HG03460 (cell line): ENCODE data around the gene PDE10A.
"Not testable (repeated sequence)": the region's sequence is repeated elsewhere in the genome, so short reads cannot be mapped to it uniquely, and the experiment has no call there.

Experiments
- ATAC-seq: cut with Tn5 transposase; IDR thresholded peaks from one replicate; pipeline ENCODE4 v1.9.1; 2021; ENCODE audit not compliant: unreplicated experiment

Gene PDE10A

GRCh38 chr6:165486183-165487137 is 176.6 kb downstream of the PDE10A start:
- no peak for ATAC-seq

- no peak for ATAC-seq
Measured at GRCh38 chr6:165484178-165484889, 178.7 kb downstream of the PDE10A start.

- no peak for ATAC-seq
Measured at GRCh38 chr6:165481921-165482320, 181.1 kb downstream of the PDE10A start.

- ATAC-seq, result no peak
Measured at GRCh38 chr6:165480916-165481315, 182.1 kb downstream of the PDE10A start.

GRCh38 chr6:165478581-165478980 is 184.5 kb downstream of the PDE10A start:
- ATAC-seq, result no peak

GRCh38 chr6:165469483-165469882 is 193.6 kb downstream of the PDE10A start:
- no peak for ATAC-seq

GRCh38 chr6:165468340-165469235 is 194.5 kb downstream of the PDE10A start:
- ATAC-seq, result no peak

- not testable (repeated sequence) for ATAC-seq
Measured at GRCh38 chr6:165463499-165463898, 199.5 kb downstream of the PDE10A start.

GRCh38 chr6:165459605-165460301 is 203.3 kb downstream of the PDE10A start:
- ATAC-seq, result not testable (repeated sequence)

GRCh38 chr6:165458134-165458533 is 204.9 kb downstream of the PDE10A start:
- ATAC-seq, result no peak

GRCh38 chr6:165456286-165456685 is 206.8 kb downstream of the PDE10A start:
- ATAC-seq, result no peak

GRCh38 chr6:165455488-165455887 is 207.6 kb downstream of the PDE10A start:
- ATAC-seq, result no peak

- no peak for ATAC-seq
Measured at GRCh38 chr6:165453395-165453794, 209.6 kb downstream of the PDE10A start.

GRCh38 chr6:165451838-165452237 is 211.2 kb downstream of the PDE10A start:
- no peak for ATAC-seq

GRCh38 chr6:165448210-165448609 is 214.8 kb downstream of the PDE10A start:
- ATAC-seq, result no peak

- no peak for ATAC-seq
Measured at GRCh38 chr6:165447141-165447540, 215.9 kb downstream of the PDE10A start.

GRCh38 chr6:165446331-165446730 is 216.7 kb downstream of the PDE10A start:
- no peak for ATAC-seq

- no peak for ATAC-seq
Measured at GRCh38 chr6:165443462-165443861, 219.6 kb downstream of the PDE10A start.

GRCh38 chr6:165441181-165441580 is 221.9 kb downstream of the PDE10A start:
- ATAC-seq, result no peak

- ATAC-seq, result no peak
Measured at GRCh38 chr6:165439928-165440554, 223.0 kb downstream of the PDE10A start.
